HUES48 (cell line): ENCODE results near the gene ATG9B.
"Not testable (repeated sequence)": the region's sequence is repeated elsewhere in the genome, so short reads cannot be mapped to it uniquely, and the experiment has no call there.

Experiments
- H3K27ac ChIP-seq: one replicate; pipeline ENCODE4 v1.7.0; 2013; ENCODE audit warnings: low read depth, low read length, inconsistent platforms
- H3K27me3 ChIP-seq: 2 replicates; pipeline ENCODE4 v1.6.1; 2013; ENCODE audit warnings: mild to moderate bottlenecking, low read length; ENCODE audit not compliant: control insufficient read depth, insufficient read depth
- H3K36me3 ChIP-seq: 2 replicates; pipeline ENCODE4 v1.6.1; 2013; ENCODE audit warnings: low read length; ENCODE audit not compliant: control insufficient read depth, insufficient read depth
- H3K4me1 ChIP-seq: 2 replicates; pipeline ENCODE4 v1.6.1; 2013; ENCODE audit warnings: mild to moderate bottlenecking, low read length; ENCODE audit not compliant: control insufficient read depth, insufficient read depth
- H3K4me3 ChIP-seq: 2 replicates; pipeline ENCODE4 v1.5.1; 2013; ENCODE audit warnings: mild to moderate bottlenecking, low read depth, low read length
- H3K9ac ChIP-seq: 2 replicates; pipeline ENCODE4 v1.6.1; 2013; ENCODE audit warnings: mild to moderate bottlenecking, low read depth, low read length, moderate library complexity
- H3K9me3 ChIP-seq: 2 replicates; pipeline ENCODE4 v1.6.1; 2013; ENCODE audit warnings: low read length; ENCODE audit not compliant: control insufficient read depth, insufficient read depth

ATG9B gene

GRCh38 chr7:151013733-151014497, 10.4 kb downstream of the ATG9B start:
- Histone ChIP-seq H3K27me3 (peaks cover 39% of the 10 kb centered on the region), H3K36me3 (no peaks in the 10 kb centered on the region), H3K4me1 (peaks cover 20% of the 10 kb centered on the region; the same call in 1 of the 2 replicates), H3K27ac (no peak overlapping the region), H3K9ac (0 out of 2 replicates have a peak overlapping the region, but pooled peaks have one; percentile 45), H3K4me3 (peak overlapping the region; percentile 61), H3K9me3 (no peaks in the 10 kb centered on the region)

GRCh38 chr7:151013356-151013732, 10.9 kb downstream of the ATG9B start:
- Histone ChIP-seq H3K27me3 (peaks cover 34% of the 10 kb centered on the region), H3K4me3 (peak overlapping the region; percentile 52), H3K36me3 (no peaks in the 10 kb centered on the region), H3K9me3 (no peaks in the 10 kb centered on the region), H3K4me1 (peaks cover 22% of the 10 kb centered on the region; the same call in 1 of the 2 replicates), H3K27ac (no peak overlapping the region), H3K9ac (no peak overlapping the region)

DNA sequence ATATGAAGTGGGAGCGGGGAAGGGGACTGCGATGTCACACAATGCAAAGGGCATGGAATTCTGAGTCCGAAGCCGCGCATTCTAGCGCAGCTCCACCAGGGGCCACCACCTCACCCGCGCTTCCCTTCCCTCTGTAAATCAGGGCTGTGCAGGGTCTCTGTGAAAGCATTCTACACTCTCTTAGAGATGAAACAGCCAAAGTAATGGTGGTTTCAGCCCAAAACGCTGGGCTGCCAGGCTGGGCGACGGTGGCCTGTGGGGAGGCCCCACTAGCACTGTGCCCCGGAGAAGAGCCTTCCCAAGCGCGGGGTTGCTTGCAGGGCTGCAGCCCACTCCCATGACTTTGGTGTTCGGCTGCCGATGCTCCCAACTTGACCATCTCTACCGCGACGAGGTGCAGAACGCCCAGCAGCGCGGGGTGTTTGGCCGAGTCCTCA, 11.4 kb downstream of the ATG9B start:
- Histone ChIP-seq H3K9me3 (no peaks in the 10 kb centered on the region), H3K4me1 (peaks cover 25% of the 10 kb centered on the region; the same call in 1 of the 2 replicates), H3K9ac (no peak overlapping the region), H3K27ac (no peak overlapping the region), H3K36me3 (no peaks in the 10 kb centered on the region), H3K27me3 (peaks cover 30% of the 10 kb centered on the region), H3K4me3 (peak overlapping the region; percentile 52)

DNA sequence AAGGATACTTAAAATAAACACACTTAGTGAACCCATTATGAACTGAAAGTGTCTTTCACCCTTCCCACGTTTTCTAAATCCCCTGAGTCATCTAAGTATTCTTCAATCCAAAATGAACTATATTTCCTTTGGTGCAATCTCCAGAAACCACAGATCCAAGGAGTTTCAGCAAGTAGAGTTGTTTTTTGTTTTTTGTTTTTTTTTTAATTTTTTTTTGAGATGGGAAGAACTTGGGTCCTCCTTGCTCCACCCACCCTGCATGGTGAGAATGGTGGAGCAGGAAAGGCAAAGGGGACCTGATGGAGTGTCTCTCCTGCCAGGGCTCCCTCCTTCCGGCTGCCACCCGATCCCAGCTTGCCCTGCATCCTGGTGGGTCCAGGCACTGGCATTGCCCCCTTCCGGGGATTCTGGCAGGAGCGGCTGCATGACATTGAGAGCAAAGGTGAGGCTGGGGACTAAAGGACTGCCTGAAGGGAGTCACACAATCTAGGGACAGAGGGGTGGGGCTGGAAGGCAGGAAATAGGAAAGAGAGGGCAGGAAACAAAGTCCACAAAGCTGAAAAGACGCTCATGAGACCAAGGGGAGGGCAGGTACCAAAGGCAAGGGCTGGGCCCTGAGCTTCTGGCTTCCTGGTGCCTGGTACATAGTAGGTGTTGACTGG, 12.1 kb downstream of the ATG9B start:
- Histone ChIP-seq H3K4me1 (peaks cover 30% of the 10 kb centered on the region; the same call in 1 of the 2 replicates), H3K27me3 (peaks cover 22% of the 10 kb centered on the region), H3K9me3 (no peaks in the 10 kb centered on the region), H3K4me3 (no peak overlapping the region), H3K36me3 (no peaks in the 10 kb centered on the region), H3K27ac (no peak overlapping the region), H3K9ac (no peak overlapping the region)

GRCh38 chr7:151011616-151012015, 12.7 kb downstream of the ATG9B start:
- Histone ChIP-seq H3K27me3 (peaks cover 18% of the 10 kb centered on the region), H3K4me1 (peaks cover 30% of the 10 kb centered on the region; the same call in 1 of the 2 replicates)
- H3K9ac ChIP-seq, H3K9me3 ChIP-seq, H3K4me3 ChIP-seq, H3K27ac ChIP-seq, H3K36me3 ChIP-seq: not testable (repeated sequence)

- H3K4me1 ChIP-seq = peaks cover 30% of the 10 kb centered on the region; the same call in 1 of the 2 replicates
- H3K9ac ChIP-seq = no peak overlapping the region
- peaks cover 14% of the 10 kb centered on the region for H3K27me3 ChIP-seq
- H3K27ac ChIP-seq = no peak overlapping the region
- H3K36me3 ChIP-seq = no peaks in the 10 kb centered on the region
- H3K4me3 ChIP-seq = no peak overlapping the region
- no peaks in the 10 kb centered on the region for H3K9me3 ChIP-seq
Observed at GRCh38 chr7:151011097-151011409, 13.2 kb downstream of the ATG9B start.

GRCh38 chr7:151010307-151011096, 13.8 kb downstream of the ATG9B start:
- H3K36me3 ChIP-seq = no peaks in the 10 kb centered on the region
- no peak overlapping the region for H3K9ac ChIP-seq
- peaks cover 30% of the 10 kb centered on the region; the same call in 1 of the 2 replicates for H3K4me1 ChIP-seq
- no peaks in the 10 kb centered on the region for H3K9me3 ChIP-seq
- H3K4me3 ChIP-seq = peak overlapping the region; percentile 23; the same call in 1 of the 2 replicates
- peaks cover 13% of the 10 kb centered on the region for H3K27me3 ChIP-seq
- H3K27ac ChIP-seq = no peak overlapping the region

DNA sequence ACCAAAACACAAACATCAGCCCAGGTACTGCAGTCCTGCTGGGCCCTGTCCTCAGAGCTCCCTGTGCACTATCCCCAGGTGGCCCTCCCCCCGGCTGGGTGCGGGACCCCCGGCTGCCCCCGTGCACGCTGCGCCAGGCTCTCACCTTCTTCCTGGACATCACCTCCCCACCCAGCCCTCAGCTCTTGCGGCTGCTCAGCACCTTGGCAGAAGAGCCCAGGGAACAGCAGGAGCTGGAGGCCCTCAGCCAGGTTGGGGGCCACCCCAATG, 14.3 kb downstream of the ATG9B start:
- H3K27me3 ChIP-seq = peaks cover 13% of the 10 kb centered on the region
- H3K9me3 ChIP-seq = no peaks in the 10 kb centered on the region
- no peak overlapping the region for H3K4me3 ChIP-seq
- H3K4me1 ChIP-seq = peaks cover 30% of the 10 kb centered on the region; the same call in 1 of the 2 replicates
- no peak overlapping the region for H3K27ac ChIP-seq
- H3K36me3 ChIP-seq = no peaks in the 10 kb centered on the region
- no peak overlapping the region for H3K9ac ChIP-seq

DNA sequence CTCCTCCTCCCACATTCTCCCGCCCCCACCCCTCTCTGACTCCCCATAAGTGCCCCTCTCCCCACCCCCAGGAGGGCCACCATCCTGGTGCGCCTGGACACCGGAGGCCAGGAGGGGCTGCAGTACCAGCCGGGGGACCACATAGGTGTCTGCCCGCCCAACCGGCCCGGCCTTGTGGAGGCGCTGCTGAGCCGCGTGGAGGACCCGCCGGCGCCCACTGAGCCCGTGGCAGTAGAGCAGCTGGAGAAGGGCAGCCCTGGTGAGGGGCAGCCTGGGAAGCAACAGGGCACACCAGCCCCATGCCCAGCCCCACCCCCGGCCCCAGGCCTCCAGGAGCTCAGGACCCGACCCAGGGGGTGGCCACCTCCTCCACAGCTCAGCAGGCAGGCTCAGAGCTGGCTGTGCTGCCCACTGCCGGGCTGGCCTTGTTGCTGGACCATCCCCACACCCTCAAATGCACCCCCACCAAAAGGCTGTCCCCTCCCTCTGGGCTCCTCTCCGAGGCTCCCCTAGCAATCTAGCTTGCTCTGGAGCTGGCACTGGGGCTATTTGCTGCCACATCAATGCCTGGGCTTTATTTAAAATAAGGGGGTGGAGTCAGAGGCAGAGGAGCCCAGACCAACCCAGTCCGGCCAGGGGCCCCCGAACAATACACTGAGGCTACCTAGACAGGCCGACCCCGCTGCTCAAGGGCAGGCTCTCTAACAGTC, 14.8 kb downstream of the ATG9B start:
- Histone ChIP-seq H3K4me1 (peaks cover 30% of the 10 kb centered on the region; the same call in 1 of the 2 replicates), H3K9me3 (no peaks in the 10 kb centered on the region), H3K27me3 (peaks cover 13% of the 10 kb centered on the region), H3K36me3 (no peaks in the 10 kb centered on the region), H3K27ac (no peak overlapping the region), H3K4me3 (no peak overlapping the region), H3K9ac (no peak overlapping the region)

DNA sequence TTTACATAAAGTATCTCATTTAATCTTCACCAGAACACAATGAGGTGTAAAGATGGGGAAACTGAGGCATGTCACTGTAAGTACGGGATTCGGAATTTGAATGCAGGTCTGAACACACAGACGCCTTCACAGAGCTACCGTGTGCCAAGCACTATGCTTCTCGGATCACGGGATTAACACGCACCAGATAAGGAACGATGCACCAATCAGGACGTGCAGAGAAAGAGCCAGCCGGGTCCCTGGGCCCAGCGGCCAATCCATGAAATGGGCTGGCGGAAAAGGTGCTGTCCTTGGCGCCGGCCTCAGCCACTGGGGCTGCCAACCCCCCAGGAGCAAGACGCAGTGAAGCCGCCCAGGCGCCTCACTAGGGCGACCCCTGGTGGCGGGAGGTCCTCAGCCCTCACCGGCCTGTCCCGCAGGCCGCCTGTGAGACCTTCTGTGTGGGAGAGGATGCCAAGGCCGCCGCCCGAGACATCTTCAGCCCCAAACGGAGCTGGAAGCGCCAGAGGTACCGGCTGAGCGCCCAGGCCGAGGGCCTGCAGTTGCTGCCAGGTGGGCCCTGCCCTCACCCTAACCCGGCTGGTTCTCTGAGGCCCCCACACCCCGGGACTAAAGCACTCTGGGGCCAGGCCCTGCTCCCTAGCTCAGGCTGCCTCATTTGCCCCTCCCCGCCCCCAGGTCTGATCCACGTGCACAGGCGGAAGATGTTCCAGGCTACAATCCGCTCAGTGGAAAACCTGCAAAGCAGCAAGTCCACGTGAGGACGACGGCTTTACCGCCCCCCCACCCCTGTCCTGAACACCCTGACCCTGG, 15.6 kb downstream of the ATG9B start:
- Histone ChIP-seq H3K27ac (no peak overlapping the region), H3K4me3 (peak overlapping the region; percentile 39), H3K4me1 (peaks cover 26% of the 10 kb centered on the region; the same call in 1 of the 2 replicates)

More for the DNA sequence above, 15.6 kb downstream of the ATG9B start:
- Histone ChIP-seq H3K36me3 (no peaks in the 10 kb centered on the region), H3K27me3 (peaks cover 13% of the 10 kb centered on the region), H3K9ac (no peak overlapping the region), H3K9me3 (no peaks in the 10 kb centered on the region)
